NCI-H446 (cell line): ENCODE measurements around the gene HDHD5.
"Not testable (repeated sequence)": the region's sequence is repeated elsewhere in the genome, so short reads cannot be mapped to it uniquely, and the experiment has no call there.

ENCODE experiments used
- DNase-seq, 2 experiments: peaks; one replicate each; lab custom pipeline; 2025; lab: John Stamatoyannopoulos, UW

HDHD5 gene

GRCh38 chr22:17155941-17156340, 3.1 kb downstream of the HDHD5 start:
- DNase-seq = no peak

GRCh38 chr22:17152971-17153370, 6.1 kb downstream of the HDHD5 start:
- no peak for DNase-seq

GRCh38 chr22:17152340-17152739, 6.7 kb downstream of the HDHD5 start:
- DNase-seq = no peak

- DNase-seq = no peak
Observed at GRCh38 chr22:17149076-17149815, 9.8 kb downstream of the HDHD5 start.

GRCh38 chr22:17147458-17147857, 11.6 kb downstream of the HDHD5 start:
- not testable (repeated sequence) for DNase-seq

GRCh38 chr22:17145021-17145680, 13.9 kb downstream of the HDHD5 start:
- DNase-seq = no peak

- no peak for DNase-seq
Observed at GRCh38 chr22:17143826-17144225, 15.3 kb downstream of the HDHD5 start.

- DNase-seq = no peak
Observed at GRCh38 chr22:17143101-17143500, 16.0 kb downstream of the HDHD5 start.

GRCh38 chr22:17140826-17141766, 18.0 kb downstream of the HDHD5 start:
- DNase-seq = no peak

GRCh38 chr22:17140022-17140421, 19.1 kb downstream of the HDHD5 start:
- DNase-seq = no peak

- DNase-seq = no peak
Observed at GRCh38 chr22:17138513-17138912, 20.6 kb downstream of the HDHD5 start.

GRCh38 chr22:17137861-17138425, 21.1 kb downstream of the HDHD5 start:
- no peak for DNase-seq

- no peak for DNase-seq
Observed at GRCh38 chr22:17137170-17137569, 21.9 kb downstream of the HDHD5 start.

GRCh38 chr22:17135153-17135760, 23.8 kb downstream of the HDHD5 start:
- no peak for DNase-seq

GRCh38 chr22:17133137-17133536, 25.9 kb downstream of the HDHD5 start:
- DNase-seq = no peak

GRCh38 chr22:17132112-17132511, 27.0 kb downstream of the HDHD5 start:
- no peak for DNase-seq

- no peak for DNase-seq
Observed at GRCh38 chr22:17131686-17132085, 27.4 kb downstream of the HDHD5 start.

GRCh38 chr22:17130199-17130598, 28.9 kb downstream of the HDHD5 start:
- no peak for DNase-seq

- DNase-seq = peak; percentile 75 to 90
Observed at GRCh38 chr22:17121233-17122195, 37.6 kb downstream of the HDHD5 start, which contains the start of gene TMEM121B. TMEM121B (minus strand) TSS chr22:17121360; CDS start chr22:17121127, 233 bp downstream.

- DNase-seq = no peak
Observed at GRCh38 chr22:17120711-17121232, 38.3 kb downstream of the HDHD5 start.
